Heart left ventricle (tissue), 16 donors: ENCODE measurements around the gene TMEM132D. TPM values are rescaled to one million over a fixed set of nuclear protein-coding genes. Genes with fewer than 3 reads are reported as not detected.

ENCODE experiments used
- ATAC-seq, 4 donors: fragments of 200-7000 bp; cut with Tn5 transposase; one replicate each; pipeline ENCODE4 v1.9.1; 2020 to 2022; ENCODE audit warnings: moderate library complexity in 4 of 4, mild to moderate bottlenecking in 3 of 4, moderate number of reproducible peaks in 1 of 4
- DNase-seq, 5 donors: peaks; one replicate each; pipeline ENCODE4 v3.0.0-alpha.2; 2020
- H3K27ac ChIP-seq, 12 donors: fragments of 200-600 bp; sonication (generic) in 4 of 12; one replicate each; pipeline versions ENCODE4 v1.5.0 to v1.8.0; 2016 to 2022; ENCODE audit warnings: mild to moderate bottlenecking in 2 of 12
- H3K27me3 ChIP-seq, 9 donors: fragments of 200-600 bp; sonication (generic) in 2 of 9; one replicate each; pipeline versions ENCODE4 v1.5.1 to v1.8.0; 2016 to 2022; ENCODE audit warnings: mild to moderate bottlenecking in 3 of 9
- H3K36me3 ChIP-seq, 9 donors: fragments of 200-600 bp; sonication (generic) in 2 of 9; one replicate each; pipeline versions ENCODE4 v1.5.0 to v1.8.0; 2018 to 2022; ENCODE audit warnings: mild to moderate bottlenecking in 2 of 9
- H3K4me1 ChIP-seq, 12 donors: fragments of 200-600 bp; sonication (generic) in 4 of 12; one replicate each; pipeline versions ENCODE4 v1.5.0 to v1.8.0; 2016 to 2022; ENCODE audit warnings: mild to moderate bottlenecking in 3 of 12
- H3K4me3 ChIP-seq, 12 donors: fragments of 200-600 bp; sonication (generic) in 4 of 12; one replicate each; pipeline versions ENCODE4 v1.5.0 to v1.8.0; 2017 to 2022; ENCODE audit warnings: mild to moderate bottlenecking in 9 of 12, moderate library complexity in 4 of 12
- H3K9me3 ChIP-seq, 12 donors: fragments of 200-600 bp; sonication (generic) in 4 of 12; one replicate each; pipeline versions ENCODE4 v1.5.0 to v1.8.0; 2016 to 2022; ENCODE audit warnings: mild to moderate bottlenecking in 1 of 12
- CTCF ChIP-seq, 12 donors: fragments of 200-600 bp; sonication (generic) in 4 of 12; IDR thresholded peaks; one replicate each; pipeline versions ENCODE4 v1.5.0 to v1.8.0; 2018 to 2022; ENCODE audit warnings: antibody characterized with exemption in 12 of 12, mild to moderate bottlenecking in 5 of 12
- POLR2A ChIP-seq, 2 donors: fragments of 450-650 bp; IDR thresholded peaks; one replicate each; pipeline ENCODE4 v1.6.1; 2017; ENCODE audit warnings: antibody characterized with exemption in 2 of 2, mild to moderate bottlenecking in 2 of 2, moderate library complexity in 2 of 2
- WGBS, 4 donors: extraction: QIAGEN DNeasy Blood & Tissue Kit in 2 of 4; methylation state at CpG; one replicate each; pipeline versions ENCODE4 v1.1.5 to v1.1.7; 2013 to 2018; 5-methylcytosine and 5-hydroxymethylcytosine counted together
- intact Hi-C, 10 donors: fragments of 100-400 bp; cut with DNase I; formaldehyde crosslinking; loops; one replicate each; pipeline versions ENCODE4 v1.11.1 to v1.14.2; 2022
- polyA plus RNA-seq, 2 donors: library from polyadenylated mRNA; stranded (reverse); fragments of 200-250 nt; gene quantifications; one replicate each; pipeline ENCODE4 v1.2.3, GENCODE V29; 2013
- total RNA-seq, 9 donors: library from RNA; depleted of rRNA in 2 of 9; stranded (reverse); fragments of >200 nt in 2 of 9; fragmentation: NEBNext Ultra II Directional in 3 of 9; extraction: Animal tissue kit (Norgen Biotek cat#: 25700) in 3 of 9; gene quantifications; one replicate each; pipeline versions ENCODE4 v1.1.0 to v1.2.4, GENCODE V29; 2016 to 2023
- donor health status: ischemic (EF 13 %, LVEDD 7.1; RV severe dilation, severe dysfunction).
- donor health status: healthy with polysubstance abuse.
- donor health status: DM: no; HTN: yes; CAD: no.
- donor health status: DM: no; HTN: no; CAD: no.
- donor health status: ischemic (EF 25% LVEDD 6.9; RV normal size, moderate dysfunction).
- donor health status: ischemic (EF 25% LVEDD 5.7; RV mildly dilated, moderate dysfunction).
- donor health status: healthy.
- donor health status: DM: yes; HTN: yes; CAD: no.
- donor health status: ischemic (EF 35%, LVEDD 5.7; RV mildly dilated, moderate dysfunction).
- donor health status: nonischemic (EF 11% LVEDD 7.7; RV severe dilation, severe dysfunction).
- donor health status: DM: yes; HTN: yes; CAD: no.
- donor health status: PGD.
- donor health status: ischemic (EF 29% LVEDD 5.4; RV normal size, mild dysfunction).
- donor health status: nonischemic (EF 23%, LVEDD 6.1; RV moderate dilation, normal function).

The TMEM132D gene
- total and polyA plus RNA-seq, 11 donors = not detected

DNA sequence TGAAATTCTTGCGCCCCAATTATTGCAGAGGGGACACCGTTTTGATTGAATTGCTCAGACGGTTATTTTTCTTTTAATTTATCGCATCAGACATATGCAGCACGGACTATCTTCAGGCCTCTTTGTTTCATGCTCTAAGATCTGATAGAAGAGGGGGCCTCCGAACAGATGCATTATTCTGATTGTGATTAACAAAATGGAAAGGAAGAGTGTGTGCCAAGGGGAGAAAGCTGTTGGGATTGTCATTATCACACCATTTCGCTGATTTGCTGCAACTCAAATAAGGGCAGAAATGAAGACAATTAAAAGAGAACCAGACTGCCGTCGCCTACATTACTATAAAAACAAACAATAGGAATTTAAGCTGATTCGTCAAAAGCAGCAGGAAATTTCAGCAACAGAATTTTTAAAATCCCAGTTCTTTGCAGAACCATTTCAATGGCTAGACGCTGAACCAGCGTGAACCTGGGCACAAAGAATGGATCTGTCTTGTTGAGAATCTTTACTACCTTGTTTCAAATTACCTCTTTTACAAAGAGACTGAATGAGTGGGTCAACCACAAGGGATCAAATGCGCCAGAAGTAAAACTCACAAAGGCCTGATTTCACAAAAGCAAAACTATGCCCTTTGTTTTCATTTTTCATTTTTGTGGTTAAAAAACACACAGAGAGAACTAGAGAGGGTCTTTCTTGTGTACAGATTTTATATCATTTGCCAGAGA is 30.6 kb downstream of the TMEM132D start:
- H3K27ac ChIP-seq = no peak overlapping the region
- H3K36me3 ChIP-seq = no peaks in the 10 kb centered on the region
- WGBS, 4 donors = 56 to 65% (median 62%) methylated on average over 13 of the region's 13 CpGs
- H3K27me3 ChIP-seq = peaks cover 0 to 13% (median 0%) of the 10 kb centered on the region in 9 donors
- intact Hi-C loops = no loop called here
- DNase-seq (no peak), ATAC-seq (no peak)
- H3K9me3 ChIP-seq = peaks cover 0 to 3% (median 0%) of the 10 kb centered on the region in 12 donors
- H3K4me1 ChIP-seq = no peaks in the 10 kb centered on the region
- TF ChIP-seq CTCF (IDR thresholded peaks at IDR 0.05) = no peak
- no peak for TF ChIP-seq POLR2A (IDR thresholded peaks at IDR 0.05)
- no peak overlapping the region for H3K4me3 ChIP-seq

- Histone ChIP-seq H3K27ac (no peak overlapping the region), H3K27me3 (peaks cover 0 to 13% (median 0%) of the 10 kb centered on the region in 9 donors), H3K4me3 (no peak overlapping the region), H3K4me1 (no peaks in the 10 kb centered on the region), H3K36me3 (no peaks in the 10 kb centered on the region), H3K9me3 (peaks cover 0 to 3% (median 0%) of the 10 kb centered on the region in 12 donors)
- DNase-seq (no peak), ATAC-seq (no peak)
- 18 to 27% (median 23%) methylated on average over 18 to 19 of the region's 19 CpGs for WGBS, 4 donors
- intact Hi-C loops = no loop called here
- no peak for TF ChIP-seq CTCF (IDR thresholded peaks at IDR 0.05)
- TF ChIP-seq POLR2A (IDR thresholded peaks at IDR 0.05) = no peak
Observed at GRCh38 chr12:129871991-129872972, 31.5 kb downstream of the TMEM132D start.

DNA sequence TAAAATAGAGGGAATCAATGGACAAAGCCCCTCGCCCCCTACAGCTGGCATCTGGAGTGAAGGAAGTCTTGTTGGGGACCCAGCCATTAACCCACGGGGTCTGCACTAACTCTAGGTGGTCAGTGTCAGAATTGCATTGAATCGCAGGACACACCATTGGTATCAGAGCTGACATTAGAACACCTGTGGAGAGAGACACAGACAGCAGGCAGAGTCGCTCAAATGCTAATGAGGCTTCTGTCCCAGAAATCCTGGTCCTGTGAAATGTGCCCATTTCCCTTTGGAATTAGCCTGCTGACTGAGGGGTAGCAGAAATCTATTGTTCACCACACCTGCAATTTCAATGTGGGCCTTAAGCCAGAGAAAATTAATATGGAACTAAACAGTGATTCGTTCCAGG is 33.0 kb downstream of the TMEM132D start:
- Histone ChIP-seq H3K27ac (no peak overlapping the region), H3K4me3 (no peak overlapping the region), H3K4me1 (no peaks in the 10 kb centered on the region), H3K27me3 (peaks cover 0 to 13% (median 0%) of the 10 kb centered on the region in 9 donors), H3K9me3 (peaks cover 0 to 14% (median 0%) of the 10 kb centered on the region in 12 donors), H3K36me3 (no peaks in the 10 kb centered on the region)
- 45 to 61% (median 46%) methylated on average over 4 to 5 of the region's 5 CpGs for WGBS, 4 donors
- no peak for TF ChIP-seq POLR2A (IDR thresholded peaks at IDR 0.05)
- intact Hi-C loops = no loop called here
- DNase-seq (no peak), ATAC-seq (no peak)

DNA sequence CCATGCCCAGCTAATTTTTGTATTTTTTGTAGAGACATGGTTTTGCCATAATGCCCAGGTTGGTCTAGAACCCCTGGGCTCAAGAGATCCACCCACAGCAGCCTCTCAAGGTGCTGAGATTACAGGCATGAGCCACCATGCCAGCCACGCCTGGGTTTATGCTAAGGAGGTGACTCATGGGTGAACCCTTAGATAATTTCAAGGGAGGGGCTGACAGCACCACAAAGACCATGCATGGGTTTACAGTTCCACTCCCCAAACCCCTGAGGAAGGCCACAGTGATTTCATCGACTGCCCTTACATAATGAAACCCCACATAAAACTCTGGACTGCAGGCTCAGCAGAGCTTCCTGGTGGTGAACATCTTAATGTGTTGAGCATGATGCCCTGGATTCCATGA is 33.7 kb downstream of the TMEM132D start:
- Histone ChIP-seq H3K27me3 (peaks cover 0 to 13% (median 0%) of the 10 kb centered on the region in 9 donors), H3K4me3 (no peak overlapping the region), H3K9me3 (peaks cover 0 to 14% (median 0%) of the 10 kb centered on the region in 12 donors), H3K4me1 (no peaks in the 10 kb centered on the region), H3K36me3 (no peaks in the 10 kb centered on the region), H3K27ac (no peak overlapping the region)
- TF ChIP-seq CTCF (IDR thresholded peaks at IDR 0.05) = no peak
- no peak for TF ChIP-seq POLR2A (IDR thresholded peaks at IDR 0.05)
- ATAC-seq (no peak), DNase-seq (no peak)
- intact Hi-C loops = no loop called here
- WGBS, 4 donors = 65 to 88% (median 77%) methylated on average over 1 to 2 of the region's 2 CpGs
